ENCODE data around the gene CYBC1. TPM values are rescaled to one million over a fixed set of nuclear protein-coding genes. Genes with fewer than 3 reads are reported as not detected.

CYBC1 gene
- total and polyA plus RNA-seq, 2 of the 8 experiments (the other 6 are each of a cell fraction or from before 2014, with no cell fraction given), result 74.6 to 81.4 TPM

- Histone ChIP-seq H3K79me1 (ENCODE audit: low read depth, low read length) (no peaks in the 10 kb centered on the region), H3K4me2 (ENCODE audit: insufficient read depth in 1 of 2, low read depth in 2 of 2, low read length in 2 of 2) (peak overlapping the region; percentile 54 to 80), H3K36me3 (ENCODE audit: control insufficient read depth in 2 of 4, insufficient read depth in 4 of 4, low read length in 3 of 4) (no peaks in the 10 kb centered on the region), H3K4me3 (ENCODE audit: extremely low read depth in 1 of 4, insufficient read depth in 2 of 4, low read depth in 3 of 4, low read length in 4 of 4) (peak overlapping the region; percentile 28 to 51 (median 42); a peak in 6 of 8 replicates), H2BK20ac (ENCODE audit: low read length) (no peak overlapping the region), H2AK5ac (ENCODE audit: low read depth, low read length) (peak overlapping the region; percentile 29; the same call in 1 of the 2 replicates), H4K8ac (ENCODE audit: extremely low read depth, insufficient read depth, low read length) (no peak overlapping the region), H3K4ac (replicated peaks; ENCODE audit: insufficient read length, low read depth, low read length) (no peak overlapping the region), H2BK5ac (ENCODE audit: low read depth, low read length) (0 out of 2 replicates have a peak overlapping the region, but pooled peaks have one; percentile 54), H2BK120ac (replicated peaks; ENCODE audit: low read depth, low read length) (no peak overlapping the region), H3K23ac (ENCODE audit: insufficient read length) (no peak overlapping the region), H2BK15ac (ENCODE audit: low read length) (no peak overlapping the region), H4K91ac (replicated peaks; ENCODE audit: insufficient read length, low read length) (no peak overlapping the region), H3K27ac (ENCODE audit: low read depth, low read length) (peak overlapping the region; percentile 12; the same call in 1 of the 2 replicates), H3K27me3 (replicated peaks in 1 of 4; ENCODE audit: control insufficient read depth in 3 of 4, extremely low read depth in 1 of 4, insufficient read depth in 3 of 4, low read length in 3 of 4) (peaks cover 2 to 23% (median 17%) of the 10 kb centered on the region in 4 experiments; a peak in 6 of 7 replicates), H2AFZ (ENCODE audit: low read length) (peak overlapping the region; percentile 46; the same call in 1 of the 2 replicates), H3K56ac (replicated peaks; ENCODE audit: insufficient read length, low read depth, low read length) (no peak overlapping the region), H3K79me2 (ENCODE audit: control insufficient read depth in 1 of 2, insufficient read depth in 2 of 2, low read length in 2 of 2) (no peaks in the 10 kb centered on the region), H3K4me1 (replicated peaks in 1 of 4; ENCODE audit: control insufficient read depth in 3 of 4, insufficient read depth in 4 of 4, low read length in 3 of 4) (peaks cover 0 to 19% (median 9%) of the 10 kb centered on the region in 4 experiments; a peak in 6 of 7 replicates), H4K20me1 (replicated peaks in 1 of 2; ENCODE audit: control insufficient read depth in 1 of 2, insufficient read depth in 2 of 2, low read length in 2 of 2) (no peaks in the 10 kb centered on the region), H3K18ac (ENCODE audit: extremely low read depth, low read length) (0 out of 2 replicates have a peak overlapping the region, but pooled peaks have one; percentile 5), H3K14ac (ENCODE audit: insufficient read length) (no peak overlapping the region), H3K9ac (replicated peaks in 1 of 4; ENCODE audit: extremely low read depth in 1 of 4, low read depth in 3 of 4, low read length in 3 of 4) (peak overlapping the region in 1 of 4 experiments; percentile 45; a peak in 2 of 7 replicates), H3K23me2 (ENCODE audit: low read depth, low read length) (peaks cover 9% of the 10 kb centered on the region; the same call in 1 of the 2 replicates), H3K9me3 (ENCODE audit: insufficient read depth in 2 of 2, low read depth in 1 of 2, low read length in 1 of 2) (no peaks in the 10 kb centered on the region), H4K5ac (ENCODE audit: insufficient read length, low read depth, low read length) (no peak overlapping the region), H2BK12ac (ENCODE audit: low read depth, low read length) (no peak overlapping the region; the same call in 1 of the 2 replicates)
- ChIA-PET POLR2A (ENCODE audit: partially characterized antibody) (interaction anchor here (0.7 to 1.5 kb wide), 2 partner anchors 11 to 59 kb away, joined by 3 to 4 read pairs; no protein-coding TSS in a partner anchor), CTCF (ENCODE audit: partially characterized antibody) (interaction anchor here (0.7 to 3.7 kb wide), 13 partner anchors 9 to 647 kb away, joined by 3 to 20 read pairs (median 4); partner anchors contain the start of gene FOXK2)
- DNase-seq (ENCODE audit: low read depth in 1 of 2, low spot score in 2 of 2) (peak; percentile 82 to 96), FAIRE-seq (peak; percentile 87)
- 9% methylated on average over 17 of the region's 17 CpGs; no CpG with 5 or more reads in 1 of the 2 experiments for WGBS, 2 experiments (ENCODE audit: extremely low coverage in 1 of 2, insufficient coverage in 1 of 2, insufficient read length in 1 of 2, insufficient replicate concordance in 2 of 2, low coverage in 1 of 2, low lambda C conversion rate in 2 of 2, missing lambda C conversion rate in 1 of 2)
- TF ChIP-seq NRF1 (IDR thresholded peaks at IDR 0.05; ENCODE audit: low read depth, low read length) (peak; percentile 42; the same call in 1 of the 2 replicates), CBX5 (IDR thresholded peaks at IDR 0.05; ENCODE audit: low read depth, low read length) (no peak), TBP (IDR thresholded peaks at IDR 0.05; ENCODE audit: low read depth, low read length) (peak; percentile 100), HDAC6 (IDR thresholded peaks at IDR 0.05; ENCODE audit: low read depth, low read length) (no peak), KDM1A (IDR thresholded peaks at IDR 0.05; ENCODE audit: borderline replicate concordance, low read length) (peak; percentile 6; the same call in 1 of the 2 replicates), TAF1 (IDR thresholded peaks at IDR 0.05; ENCODE audit: low read depth, low read length) (peak; percentile 56; the same call in 1 of the 2 replicates), SIN3A (conservative IDR thresholded peaks at IDR 0.05 in 1 of 2, IDR thresholded peaks at IDR 0.05 in 1 of 2; ENCODE audit: low read depth in 1 of 2, low read length in 2 of 2) (peak in 1 of 2 experiments; percentile 58; a peak in 2 of 4 replicates), GTF2F1 (IDR thresholded peaks at IDR 0.05; ENCODE audit: borderline replicate concordance, low read depth, low read length) (no peak), GABPA (IDR thresholded peaks at IDR 0.05; ENCODE audit: borderline replicate concordance, insufficient read depth, low read length) (peak; percentile 54; the same call in 1 of the 2 replicates), MAX (IDR thresholded peaks at IDR 0.05) (peak; percentile 92)
Observed at GRCh38 chr17:82494236-82495055, 43.9 kb upstream of the CYBC1 start.

All from H1 (cell line).